ENCODE results near the gene FASLG.

GRCh38 chr1:172680733-172681275, 21.9 kb downstream of the FASLG start:
- TF ChIP-seq CTCF (IDR thresholded peaks at IDR 0.05; ENCODE audit: borderline replicate concordance, extremely low read depth, low read length, poor library complexity, severe bottlenecking) (no peak), EZH2 (IDR thresholded peaks at IDR 0.05; ENCODE audit: borderline replicate concordance, low read depth, low read length, severe bottlenecking) (no peak)
